Natural killer cell (primary cell): Measurements from ENCODE around the gene FLCN. TPM values are rescaled to one million over a fixed set of nuclear protein-coding genes. Genes with fewer than 3 reads are reported as not detected.

Experiments
- ATAC-seq, 3 donors: fragments of 150-1000 bp in 2 of 3; fragments of 200-7000 bp in 1 of 3; cut with Tn5 transposase; 1 replicate in 1 of 3; 2 replicates in 2 of 3; pipeline ENCODE4 v1.10.0; 2021; ENCODE audit warnings: mild to moderate bottlenecking in 2 of 3, moderate library complexity in 2 of 3
- DNase-seq, 2 donors: peaks; one replicate each; pipeline versions ENCODE4 v3.0.0 to v3.0.0-alpha.2; 2013 to 2021; ENCODE audit warnings: mixed read lengths in 1 of 2
- H3K27ac ChIP-seq: one replicate; pipeline ENCODE4 v1.5.1; 2013; ENCODE audit warnings: mild to moderate bottlenecking, low read length
- H3K27me3 ChIP-seq: one replicate; pipeline ENCODE4 v1.6.1; 2013; ENCODE audit warnings: low read length; ENCODE audit not compliant: control insufficient read depth, insufficient read depth
- H3K36me3 ChIP-seq: one replicate; pipeline ENCODE4 v1.6.1; 2013; ENCODE audit warnings: low read length; ENCODE audit not compliant: control insufficient read depth, insufficient read depth
- H3K4me1 ChIP-seq: one replicate; pipeline ENCODE4 v1.6.1; 2013; ENCODE audit warnings: low read length; ENCODE audit not compliant: control insufficient read depth, insufficient read depth
- H3K4me3 ChIP-seq: one replicate; pipeline ENCODE4 v1.5.1; 2013; ENCODE audit warnings: low read length
- H3K9me3 ChIP-seq: one replicate; pipeline ENCODE4 v1.6.1; 2013; ENCODE audit warnings: low read length; ENCODE audit not compliant: control insufficient read depth, insufficient read depth
- H3K27ac Mint-ChIP-seq, 2 donors: one replicate each; pipeline ENCODE4 v1.8.0; 2022; ENCODE audit warnings: mild to moderate bottlenecking in 2 of 2, mixed read lengths in 2 of 2, moderate library complexity in 1 of 2
- H3K27me3 Mint-ChIP-seq, 2 donors: one replicate each; pipeline ENCODE4 v1.8.0; 2022; ENCODE audit warnings: low read depth in 2 of 2, mixed read lengths in 2 of 2
- H3K36me3 Mint-ChIP-seq: one replicate; pipeline ENCODE4 v1.8.0; 2022; ENCODE audit warnings: mixed read lengths
- H3K4me1 Mint-ChIP-seq, 2 donors: one replicate each; pipeline ENCODE4 v1.8.0; 2022; ENCODE audit warnings: mixed read lengths in 2 of 2
- H3K4me3 Mint-ChIP-seq: one replicate; pipeline ENCODE4 v1.8.0; 2022; ENCODE audit warnings: mild to moderate bottlenecking, moderate library complexity, mixed read lengths
- H3K9me3 Mint-ChIP-seq, 2 donors: one replicate each; pipeline ENCODE4 v1.8.0; 2022; ENCODE audit warnings: mixed read lengths in 2 of 2
- WGBS: methylation state at CpG from one replicate; pipeline ENCODE4 v1.1.7; 2013; ENCODE audit warnings: missing lambda C conversion rate; ENCODE audit not compliant: insufficient coverage; 5-methylcytosine and 5-hydroxymethylcytosine counted together
- intact Hi-C: fragments of 100-400 bp; cut with micrococcal nuclease; formaldehyde crosslinking; loops from one replicate; pipeline ENCODE4 v1.14.2; 2022
- total RNA-seq, 4 donors: library from RNA; stranded (reverse); fragments of 120-200 nt in 1 of 4; gene quantifications; one replicate each; pipeline versions ENCODE4 v1.2.3 to v1.2.4, GENCODE V29; 2013 to 2022
- TF ChIP-seq, protein P1 (sequence below): fragments of 200-600 bp; IDR thresholded peaks from one replicate; pipeline ENCODE4 v1.8.0; 2022; ENCODE audit warnings: antibody characterized with exemption

FLCN gene
- total RNA-seq, 3 donors from 2014 or later (not counting 1 experiment from before 2014, with no cell fraction given) = 26.7 to 43.6 (median 33.8) TPM

DNA sequence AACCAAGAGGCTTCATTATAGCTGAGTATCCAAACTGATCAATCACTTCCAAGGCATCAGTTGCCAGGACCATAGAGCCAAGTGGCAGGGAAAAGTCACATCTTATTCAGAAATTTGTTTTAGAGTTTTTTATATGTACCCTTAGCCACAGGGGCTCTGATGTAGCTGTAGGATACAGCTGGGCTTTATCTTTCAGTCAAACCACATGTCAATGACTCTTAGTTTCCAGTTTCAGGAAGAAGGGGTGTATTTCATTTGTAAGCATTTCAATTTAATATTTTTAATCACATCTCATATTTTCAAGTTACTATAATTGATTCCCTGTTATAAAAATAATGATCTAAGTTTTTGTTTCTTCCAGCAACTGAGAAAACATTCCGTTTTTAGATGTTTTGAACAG is 2.9 kb upstream of the FLCN start:
- Histone ChIP-seq H3K4me3 (no peak overlapping the region), H3K4me1 (peaks cover 26% of the 10 kb centered on the region), H3K9me3 (no peaks in the 10 kb centered on the region), H3K27me3 (no peaks in the 10 kb centered on the region), H3K36me3 (no peaks in the 10 kb centered on the region), H3K27ac (no peak overlapping the region)
- ATAC-seq (no peak), DNase-seq (no peak)
- intact Hi-C loops = loop anchor here (5.0 kb wide), 1 partner anchor 198 kb away; the partner anchor contains the start of gene MPRIP
- 71% methylated on average over 1 of the region's 1 CpG for WGBS
- TF ChIP-seq, protein P1, sequence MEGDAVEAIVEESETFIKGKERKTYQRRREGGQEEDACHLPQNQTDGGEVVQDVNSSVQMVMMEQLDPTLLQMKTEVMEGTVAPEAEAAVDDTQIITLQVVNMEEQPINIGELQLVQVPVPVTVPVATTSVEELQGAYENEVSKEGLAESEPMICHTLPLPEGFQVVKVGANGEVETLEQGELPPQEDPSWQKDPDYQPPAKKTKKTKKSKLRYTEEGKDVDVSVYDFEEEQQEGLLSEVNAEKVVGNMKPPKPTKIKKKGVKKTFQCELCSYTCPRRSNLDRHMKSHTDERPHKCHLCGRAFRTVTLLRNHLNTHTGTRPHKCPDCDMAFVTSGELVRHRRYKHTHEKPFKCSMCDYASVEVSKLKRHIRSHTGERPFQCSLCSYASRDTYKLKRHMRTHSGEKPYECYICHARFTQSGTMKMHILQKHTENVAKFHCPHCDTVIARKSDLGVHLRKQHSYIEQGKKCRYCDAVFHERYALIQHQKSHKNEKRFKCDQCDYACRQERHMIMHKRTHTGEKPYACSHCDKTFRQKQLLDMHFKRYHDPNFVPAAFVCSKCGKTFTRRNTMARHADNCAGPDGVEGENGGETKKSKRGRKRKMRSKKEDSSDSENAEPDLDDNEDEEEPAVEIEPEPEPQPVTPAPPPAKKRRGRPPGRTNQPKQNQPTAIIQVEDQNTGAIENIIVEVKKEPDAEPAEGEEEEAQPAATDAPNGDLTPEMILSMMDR = no peak
- H3K27me3 Mint-ChIP-seq = no peaks in the 10 kb centered on the region
- no peaks in the 10 kb centered on the region for H3K9me3 Mint-ChIP-seq
- H3K4me1 Mint-ChIP-seq = peaks cover 30 to 40% of the 10 kb centered on the region in 2 donors
- no peaks in the 10 kb centered on the region for H3K36me3 Mint-ChIP-seq
- H3K27ac Mint-ChIP-seq = peak overlapping the region in 1 of 2 donors; percentile 34
- peak overlapping the region; percentile 73 for H3K4me3 Mint-ChIP-seq

DNA sequence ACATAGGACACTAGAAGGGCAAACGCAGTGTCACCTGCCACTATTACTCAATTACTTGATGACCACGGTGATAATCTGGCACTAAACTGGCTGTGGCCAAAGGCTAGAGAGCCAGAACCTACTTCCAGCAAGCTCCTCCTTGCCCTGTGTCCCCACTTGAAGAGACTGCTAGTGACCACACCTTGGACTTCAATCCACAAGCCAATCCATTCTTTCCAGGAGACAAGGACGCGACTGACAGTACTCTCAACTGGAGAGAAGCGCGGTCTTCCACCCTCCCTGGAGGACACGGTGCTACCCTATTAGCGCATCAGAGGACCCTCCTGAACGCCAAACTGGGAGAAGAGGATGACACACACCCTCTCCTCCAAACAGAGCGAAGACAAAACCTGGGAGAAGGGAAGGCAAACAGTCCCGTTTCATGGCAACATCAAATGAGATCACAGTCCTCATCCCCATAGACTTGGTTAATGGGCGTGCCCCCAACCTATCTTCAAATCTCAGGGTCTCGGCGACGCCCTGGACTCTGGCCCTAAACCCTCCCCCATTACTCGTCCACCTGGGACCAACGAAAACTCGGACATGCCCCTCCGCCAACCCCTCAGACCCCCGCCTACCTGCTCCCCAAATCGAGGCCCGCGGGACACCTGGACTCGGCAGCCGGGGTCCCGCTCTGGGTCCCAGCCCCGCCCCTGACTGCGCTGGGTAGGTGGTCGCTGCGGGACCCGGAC is 508 bp downstream of the FLCN start:
- ATAC-seq (peak in 2 of 3 donors; percentile 0 to 2), DNase-seq (peak; percentile 22 to 39)
- H3K4me3 ChIP-seq = peak overlapping the region; percentile 99
- no peaks in the 10 kb centered on the region for H3K27me3 ChIP-seq
- H3K27ac ChIP-seq = peak overlapping the region; percentile 92
- H3K9me3 Mint-ChIP-seq = no peaks in the 10 kb centered on the region
- H3K27me3 Mint-ChIP-seq = no peaks in the 10 kb centered on the region
- 3% methylated on average over 31 of the region's 31 CpGs for WGBS
- TF ChIP-seq, protein P1 = no peak
- H3K4me1 ChIP-seq = peaks cover 26% of the 10 kb centered on the region
- H3K27ac Mint-ChIP-seq = peak overlapping the region; percentile 99
- peak overlapping the region; percentile 97 for H3K4me3 Mint-ChIP-seq
- no peaks in the 10 kb centered on the region for H3K9me3 ChIP-seq
- H3K36me3 Mint-ChIP-seq = no peaks in the 10 kb centered on the region
- intact Hi-C loops = loop anchor here (1.0 to 5.0 kb wide), 4 partner anchors 30 to 194 kb away; partner anchors contain the start of genes COPS3, MPRIP and PLD6
- H3K4me1 Mint-ChIP-seq = peaks cover 30 to 52% of the 10 kb centered on the region in 2 donors
- H3K36me3 ChIP-seq = peaks cover 8% of the 10 kb centered on the region

GRCh38 chr17:17235212-17236174 is 1.5 kb downstream of the FLCN start:
- peak overlapping the region; percentile 97 for H3K4me3 Mint-ChIP-seq
- peaks cover 12% of the 10 kb centered on the region for H3K36me3 ChIP-seq
- no peaks in the 10 kb centered on the region for H3K27me3 Mint-ChIP-seq
- peak overlapping the region; percentile 99 for H3K4me3 ChIP-seq
- H3K36me3 Mint-ChIP-seq = no peaks in the 10 kb centered on the region
- H3K27ac ChIP-seq = peak overlapping the region; percentile 21
- 76% methylated on average over 19 of the region's 19 CpGs for WGBS
- no peaks in the 10 kb centered on the region for H3K27me3 ChIP-seq
- H3K9me3 Mint-ChIP-seq = no peaks in the 10 kb centered on the region
- intact Hi-C loops = loop anchor here (2.0 to 5.0 kb wide), 3 partner anchors 45 to 193 kb away; partner anchors contain the start of genes COPS3 and MPRIP
- H3K9me3 ChIP-seq = no peaks in the 10 kb centered on the region
- H3K4me1 Mint-ChIP-seq = peaks cover 30 to 52% of the 10 kb centered on the region in 2 donors
- DNase-seq = peak in 1 of 2 donors; percentile 14
- ATAC-seq = no peak
- TF ChIP-seq, protein P1 = no peak
- peaks cover 26% of the 10 kb centered on the region for H3K4me1 ChIP-seq
- peak overlapping the region; percentile 99 for H3K27ac Mint-ChIP-seq
